Fibroblast of lung (primary cell): ENCODE data around the gene DLL1. TPM values are rescaled to one million over a fixed set of nuclear protein-coding genes. Genes with fewer than 3 reads are reported as not detected.

Source experiments
- DNase-seq, 2 donors: peaks; one replicate each; pipeline versions ENCODE4 v3.0.0 to v3.0.0-alpha.2; 2010; ENCODE audit warnings: low read depth in 2 of 2
- H2AFZ ChIP-seq: 2 replicates; pipeline ENCODE4 v1.5.1; 2012; ENCODE audit warnings: low read length, control low read depth, inconsistent platforms
- H3K27ac ChIP-seq: 2 replicates; pipeline ENCODE4 v1.5.1; 2011; ENCODE audit warnings: low read length, control low read depth; ENCODE audit not compliant: insufficient read depth
- H3K27me3 ChIP-seq: 2 replicates; pipeline ENCODE4 v1.5.1; 2011; ENCODE audit warnings: mild to moderate bottlenecking, low read length; ENCODE audit not compliant: control insufficient read depth, insufficient read depth
- H3K36me3 ChIP-seq: 2 replicates; pipeline ENCODE4 v1.5.1; 2011; ENCODE audit warnings: low read length; ENCODE audit not compliant: control insufficient read depth, insufficient read depth
- H3K4me1 ChIP-seq: 2 replicates; pipeline ENCODE4 v1.5.1; 2011; ENCODE audit warnings: low read length; ENCODE audit not compliant: control insufficient read depth, insufficient read depth; ENCODE audit errors: extremely low read depth
- H3K4me2 ChIP-seq: 2 replicates; pipeline ENCODE4 v1.5.1; 2011; ENCODE audit warnings: low read length, control low read depth; ENCODE audit not compliant: insufficient read depth; ENCODE audit errors: extremely low read depth
- H3K4me3 ChIP-seq, 4 experiments: fragments of 200-600 bp in 1 of 4; sonication (generic) in 1 of 4; replicated peaks in 1 of 4; 2 replicates each; pipeline ENCODE4 v1.5.1; 2011 to 2016; ENCODE audit warnings: low read length in 4 of 4, low read depth in 3 of 4, mild to moderate bottlenecking in 3 of 4, control low read depth in 2 of 4, inconsistent platforms in 1 of 4, mixed read lengths in 1 of 4; ENCODE audit not compliant: insufficient read depth in 1 of 4; ENCODE audit errors: control extremely low read depth in 1 of 4
- H3K79me2 ChIP-seq: 2 replicates; pipeline ENCODE4 v1.5.1; 2012; ENCODE audit warnings: mild to moderate bottlenecking, low read length, inconsistent platforms; ENCODE audit not compliant: control insufficient read depth, insufficient read depth
- H3K9ac ChIP-seq: 2 replicates; pipeline ENCODE4 v1.5.1; 2011; ENCODE audit warnings: mild to moderate bottlenecking, low read length, control low read depth; ENCODE audit not compliant: insufficient read depth
- H3K9me3 ChIP-seq: 2 replicates; pipeline ENCODE4 v1.5.1; 2012; ENCODE audit warnings: low read depth, low read length; ENCODE audit not compliant: control insufficient read depth, insufficient read depth
- H4K20me1 ChIP-seq: 2 replicates; pipeline ENCODE4 v1.5.1; 2011; ENCODE audit warnings: low read length; ENCODE audit not compliant: control insufficient read depth, insufficient read depth; ENCODE audit errors: extremely low read depth
- CTCF ChIP-seq, 2 donors: IDR thresholded peaks in 1 of 2; conservative IDR thresholded peaks in 1 of 2; 1 replicate in 1 of 2; 2 replicates in 1 of 2; pipeline ENCODE4 v1.5.1; 2011 to 2012; ENCODE audit warnings: low read length in 2 of 2, control low read depth in 1 of 2, inconsistent platforms in 1 of 2, low read depth in 1 of 2, mild to moderate bottlenecking in 1 of 2
- EZH2 ChIP-seq: IDR thresholded peaks from 2 replicates; pipeline ENCODE4 v1.5.1; 2012; ENCODE audit warnings: low read length, control low read depth, mild to moderate bottlenecking; ENCODE audit errors: missing control alignments
- polyA plus RNA-seq, 2 donors: library from polyadenylated mRNA; depleted of rRNA in 1 of 2; stranded (reverse) in 1 of 2; unstranded in 1 of 2; fragments of >200 nt; gene quantifications; 2 replicates each; pipeline ENCODE4 v1.2.1, GENCODE V29; 2011 to 2012; ENCODE audit warnings: missing spikeins in 1 of 2
- total RNA-seq: library from RNA; depleted of rRNA; stranded (reverse); fragments of >200 nt; gene quantifications from 2 replicates; pipeline ENCODE4 v1.2.1, GENCODE V29; 2014

Gene DLL1
- total and polyA plus RNA-seq, 2 donors (not counting 1 experiment from before 2014, with no cell fraction given): 0.69 to 12.4 TPM

DNA sequence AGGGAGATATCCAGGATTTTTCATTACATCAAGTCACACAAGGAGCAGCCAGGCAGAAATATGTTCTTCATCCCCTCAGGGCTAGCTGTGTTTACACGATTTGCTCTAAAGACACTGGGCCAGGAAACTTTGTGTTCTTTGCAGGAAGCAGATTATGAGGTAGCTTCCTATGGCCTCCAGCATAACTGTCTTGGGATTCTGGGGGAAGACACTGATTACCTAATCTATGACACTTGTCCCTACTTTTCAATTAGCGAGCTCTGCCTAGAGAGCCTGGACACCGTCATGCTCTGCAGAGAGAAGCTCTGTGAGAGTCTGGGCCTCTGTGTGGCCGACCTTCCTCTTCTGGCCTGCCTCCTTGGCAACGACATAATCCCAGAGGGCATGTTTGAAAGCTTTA is 26.8 kb upstream of the DLL1 start:
- Histone ChIP-seq H4K20me1 (no peaks in the 10 kb centered on the region), H3K4me3 (no peak overlapping the region), H3K27me3 (no peaks in the 10 kb centered on the region), H3K9ac (no peak overlapping the region), H3K27ac (no peak overlapping the region), H3K4me1 (peaks cover 2% of the 10 kb centered on the region), H3K4me2 (no peak overlapping the region), H3K9me3 (no peaks in the 10 kb centered on the region), H3K36me3 (peaks cover 3% of the 10 kb centered on the region), H2AFZ (no peak overlapping the region), H3K79me2 (peaks cover 38% of the 10 kb centered on the region)
- no peak for TF ChIP-seq CTCF (conservative IDR thresholded peaks at IDR 0.05 in 1 of 2, IDR thresholded peaks at IDR 0.05 in 1 of 2; ENCODE audit: low read depth in 1 of 2, low read length in 2 of 2)
- no peak for TF ChIP-seq EZH2
- DNase-seq: no peak

DNA sequence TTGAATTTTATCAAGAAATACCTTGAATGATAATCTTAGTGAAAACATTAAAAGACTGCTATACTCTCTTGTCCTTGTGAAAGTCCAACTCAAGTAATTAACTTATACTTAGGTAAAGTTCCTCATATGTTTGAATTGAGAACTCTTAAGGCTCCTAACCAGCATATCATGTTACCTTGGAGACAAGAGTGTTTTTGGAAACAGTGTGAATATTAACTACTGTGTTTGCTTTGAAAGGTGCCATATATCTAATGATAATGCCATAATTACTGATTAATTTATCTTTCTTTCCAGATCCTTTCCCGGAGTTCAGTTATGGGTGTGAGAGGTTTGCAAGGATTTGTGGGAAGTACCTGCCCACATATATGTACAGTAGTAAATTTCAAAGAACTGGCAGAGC is 26.2 kb upstream of the DLL1 start:
- H4K20me1 ChIP-seq: peaks cover 2% of the 10 kb centered on the region
- H3K4me2 ChIP-seq: no peak overlapping the region
- no peak for DNase-seq
- H3K9me3 ChIP-seq: no peaks in the 10 kb centered on the region
- H2AFZ ChIP-seq: no peak overlapping the region
- no peak overlapping the region for H3K4me3 ChIP-seq
- H3K27me3 ChIP-seq: no peaks in the 10 kb centered on the region
- H3K79me2 ChIP-seq: peaks cover 43% of the 10 kb centered on the region
- peaks cover 3% of the 10 kb centered on the region for H3K36me3 ChIP-seq
- TF ChIP-seq CTCF (conservative IDR thresholded peaks at IDR 0.05 in 1 of 2, IDR thresholded peaks at IDR 0.05 in 1 of 2; ENCODE audit: low read depth in 1 of 2, low read length in 2 of 2) (no peak), EZH2 (no peak)
- H3K9ac ChIP-seq: no peak overlapping the region
- H3K27ac ChIP-seq: no peak overlapping the region
- H3K4me1 ChIP-seq: peaks cover 2% of the 10 kb centered on the region

- H2AFZ ChIP-seq: no peak overlapping the region
- peaks cover 52% of the 10 kb centered on the region for H3K79me2 ChIP-seq
- peaks cover 3% of the 10 kb centered on the region for H3K36me3 ChIP-seq
- H3K27ac ChIP-seq: no peak overlapping the region
- H3K4me2 ChIP-seq: no peak overlapping the region
- no peaks in the 10 kb centered on the region for H3K27me3 ChIP-seq
- peaks cover 2% of the 10 kb centered on the region for H3K4me1 ChIP-seq
- H3K9me3 ChIP-seq: no peaks in the 10 kb centered on the region
- H4K20me1 ChIP-seq: peaks cover 2% of the 10 kb centered on the region
- TF ChIP-seq EZH2: no peak
- TF ChIP-seq CTCF (conservative IDR thresholded peaks at IDR 0.05 in 1 of 2, IDR thresholded peaks at IDR 0.05 in 1 of 2; ENCODE audit: low read depth in 1 of 2, low read length in 2 of 2): no peak
- no peak overlapping the region for H3K9ac ChIP-seq
- no peak overlapping the region for H3K4me3 ChIP-seq
- peak in 1 of 2 donors; percentile 36 for DNase-seq
These were observed 25.2 kb upstream of the DLL1 start for GRCh38 chr6:170316071-170316470.
